Peyer's patch (tissue), 4 donors: ENCODE results near the gene HOXA6.

ENCODE experiments used
- POLR2A ChIP-seq, 2 donors: fragments of 450-650 bp; IDR thresholded peaks; one replicate each; pipeline ENCODE4 v1.5.1; 2017; ENCODE audit warnings: antibody characterized with exemption in 2 of 2, mild to moderate bottlenecking in 2 of 2, moderate library complexity in 2 of 2
- TF ChIP-seq, protein P1 (sequence below), 6 experiments: fragments of 450-650 bp in 4 of 6; fragments of 200-600 bp in 2 of 6; sonication (generic) in 1 of 6; IDR thresholded peaks; one replicate each; pipeline ENCODE4 v1.5.1; 2017 to 2019; ENCODE audit warnings: antibody characterized with exemption in 6 of 6, mild to moderate bottlenecking in 3 of 6, moderate library complexity in 1 of 6

DNA sequence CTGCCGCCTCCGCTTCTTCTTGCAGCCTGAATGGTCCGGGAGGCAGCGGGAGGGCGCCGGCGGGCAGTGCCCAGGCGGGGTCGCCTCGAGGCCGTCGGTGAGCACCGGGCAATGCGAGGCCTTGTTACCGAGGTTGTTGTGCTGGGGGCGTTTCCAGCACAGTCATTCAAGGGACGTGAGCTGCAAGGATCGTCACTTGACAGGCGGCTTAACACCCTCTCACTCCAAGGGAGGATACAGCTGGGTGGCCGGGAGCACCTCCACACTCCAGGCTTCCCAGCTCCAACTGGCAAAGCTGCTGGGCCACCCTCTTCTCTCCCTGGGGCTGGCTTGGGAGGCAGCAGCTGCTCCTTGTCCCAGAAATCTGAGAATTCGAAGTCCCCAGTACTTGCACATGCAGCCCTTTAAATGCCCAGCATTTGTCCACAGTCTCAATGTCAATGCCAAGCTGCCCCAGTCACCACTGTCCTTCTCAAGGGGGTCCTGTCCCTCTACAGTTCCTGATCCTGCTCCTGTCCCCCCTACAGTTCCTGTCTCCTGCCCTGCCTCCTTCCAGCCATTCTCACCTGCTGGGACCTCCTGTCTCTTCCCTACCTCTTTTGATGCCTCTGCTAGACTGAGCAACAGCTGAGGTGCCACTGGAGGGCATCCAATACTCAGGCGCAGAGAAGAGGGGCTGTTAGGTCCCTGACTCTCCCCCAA is 41.9 kb upstream of the HOXA6 start:
- TF ChIP-seq, protein P1, sequence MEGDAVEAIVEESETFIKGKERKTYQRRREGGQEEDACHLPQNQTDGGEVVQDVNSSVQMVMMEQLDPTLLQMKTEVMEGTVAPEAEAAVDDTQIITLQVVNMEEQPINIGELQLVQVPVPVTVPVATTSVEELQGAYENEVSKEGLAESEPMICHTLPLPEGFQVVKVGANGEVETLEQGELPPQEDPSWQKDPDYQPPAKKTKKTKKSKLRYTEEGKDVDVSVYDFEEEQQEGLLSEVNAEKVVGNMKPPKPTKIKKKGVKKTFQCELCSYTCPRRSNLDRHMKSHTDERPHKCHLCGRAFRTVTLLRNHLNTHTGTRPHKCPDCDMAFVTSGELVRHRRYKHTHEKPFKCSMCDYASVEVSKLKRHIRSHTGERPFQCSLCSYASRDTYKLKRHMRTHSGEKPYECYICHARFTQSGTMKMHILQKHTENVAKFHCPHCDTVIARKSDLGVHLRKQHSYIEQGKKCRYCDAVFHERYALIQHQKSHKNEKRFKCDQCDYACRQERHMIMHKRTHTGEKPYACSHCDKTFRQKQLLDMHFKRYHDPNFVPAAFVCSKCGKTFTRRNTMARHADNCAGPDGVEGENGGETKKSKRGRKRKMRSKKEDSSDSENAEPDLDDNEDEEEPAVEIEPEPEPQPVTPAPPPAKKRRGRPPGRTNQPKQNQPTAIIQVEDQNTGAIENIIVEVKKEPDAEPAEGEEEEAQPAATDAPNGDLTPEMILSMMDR (IDR thresholded peaks at IDR 0.05), result no peak
- TF ChIP-seq POLR2A (IDR thresholded peaks at IDR 0.05), result no peak
